ENCODE measurements around the gene FGR. TPM values are rescaled to one million over a fixed set of nuclear protein-coding genes. Genes with fewer than 3 reads are reported as not detected.
"Not testable (repeated sequence)": the region's sequence is repeated elsewhere in the genome, so short reads cannot be mapped to it uniquely, and the experiment has no call there.

The FGR gene
- total RNA-seq, 5 donors from 2014 or later (not counting 1 experiment from before 2014, with no cell fraction given) = 3.2 to 37.3 (median 5.7) TPM

DNA sequence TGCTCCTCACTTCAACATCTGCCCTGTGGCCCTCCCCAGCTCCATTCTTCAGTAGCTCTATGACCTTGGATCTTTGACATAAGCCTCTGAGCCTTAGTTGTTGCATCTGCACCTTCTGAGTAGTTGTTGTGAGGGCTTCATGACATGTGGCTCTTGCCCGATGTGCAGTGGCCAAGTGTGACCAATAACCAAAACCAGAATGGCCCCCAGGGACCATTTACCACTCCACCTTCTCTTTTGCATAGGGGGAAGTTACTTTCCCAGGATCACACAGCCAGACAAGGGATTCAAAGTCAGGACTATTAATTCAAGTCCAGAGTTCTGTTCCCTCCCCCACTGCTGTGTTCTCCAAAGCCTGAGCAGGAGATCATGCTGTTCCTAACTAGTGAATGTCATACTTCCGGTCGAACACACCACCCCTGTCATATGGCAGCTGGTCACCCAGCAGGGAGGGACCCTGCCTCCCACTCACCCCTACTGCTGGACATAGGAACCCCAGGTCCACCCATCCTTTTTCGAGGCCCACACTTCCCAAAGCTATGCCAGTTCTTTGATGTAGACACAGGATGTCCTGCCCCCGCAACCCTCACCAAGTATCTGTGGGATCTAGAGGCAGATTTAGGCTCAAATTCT is 4.0 kb downstream of the FGR start:
- ChIA-PET POLR2A (interaction anchor here in 1 of 2 donors (0.5 kb wide), 1 partner anchor 98 kb away, joined by 10 read pairs; no protein-coding TSS in a partner anchor), CTCF (no interaction called here)
- Mint-ChIP-seq H3K4me3 (peak overlapping the region in 1 of 3 donors; percentile 76), H3K36me3 (no peaks in the 10 kb centered on the region), H3K27ac (peak overlapping the region; percentile 75 to 77), H3K4me1 (peaks cover 63 to 69% (median 64%) of the 10 kb centered on the region in 3 donors), H3K9me3 (no peaks in the 10 kb centered on the region), H3K27me3 (no peaks in the 10 kb centered on the region)
- H3K36me3 ChIP-seq (ENCODE audit: control insufficient read depth in 2 of 2, extremely low read depth in 1 of 2, insufficient read depth in 1 of 2, low read length in 1 of 2) = no peaks in the 10 kb centered on the region
- ATAC-seq (replicated peaks in 1 of 4) (no peak), DNase-seq (no peak)
- 57% methylated on average over 4 of the region's 5 CpGs for WGBS (ENCODE audit: insufficient coverage)
- H3K27ac ChIP-seq (ENCODE audit: low read length) = peak overlapping the region; percentile 35
- no peaks in the 10 kb centered on the region for H3K9me3 ChIP-seq
- H3K4me1 ChIP-seq (ENCODE audit: control insufficient read depth in 1 of 2, extremely low read depth in 1 of 2, insufficient read depth in 2 of 2, low read length in 2 of 2) = peaks cover 34 to 87% of the 10 kb centered on the region in 2 experiments
- H3K4me3 ChIP-seq (ENCODE audit: control insufficient read depth in 1 of 2, extremely low read depth in 1 of 2, low read length in 1 of 2) = no peak overlapping the region
- no peaks in the 10 kb centered on the region for H3K27me3 ChIP-seq (replicated peaks in 1 of 2; ENCODE audit: control insufficient read depth in 2 of 2, extremely low read depth in 1 of 2, insufficient read depth in 2 of 2, low read length in 1 of 2)

DNA sequence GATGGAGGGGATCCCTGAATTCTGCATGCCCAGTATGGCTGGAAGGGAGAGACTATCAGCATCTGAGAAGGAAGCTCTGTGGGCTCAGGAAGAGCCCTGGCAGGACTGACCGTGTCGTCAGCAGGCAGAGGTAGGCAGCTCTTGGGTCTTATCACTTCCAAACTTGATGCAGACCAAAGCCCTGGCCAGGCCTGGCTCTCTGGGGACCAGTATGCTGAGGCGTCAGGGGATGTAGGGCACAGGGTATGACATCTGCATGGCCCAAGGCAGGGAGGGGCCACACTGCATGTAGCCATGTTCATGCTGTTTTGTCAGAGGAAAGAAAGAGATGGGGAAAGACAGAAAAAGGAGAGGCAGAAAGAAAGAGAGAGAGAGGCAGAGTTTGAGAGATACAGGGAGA is 6.3 kb downstream of the FGR start:
- Mint-ChIP-seq H3K9me3 (no peaks in the 10 kb centered on the region), H3K27me3 (no peaks in the 10 kb centered on the region), H3K4me1 (peaks cover 51 to 59% (median 55%) of the 10 kb centered on the region in 3 donors), H3K4me3 (no peak overlapping the region), H3K27ac (peak overlapping the region; percentile 42 to 71), H3K36me3 (no peaks in the 10 kb centered on the region)
- ChIA-PET CTCF (interaction anchor here (0.6 to 1.4 kb wide), 4 partner anchors 32 to 332 kb away, joined by 3 to 4 read pairs (median 3); no protein-coding TSS in a partner anchor), POLR2A (interaction anchor here in 1 of 2 donors (0.5 kb wide), 1 partner anchor 1167 kb away, joined by 6 read pairs; no protein-coding TSS in a partner anchor)
- ATAC-seq (replicated peaks in 1 of 4) (no peak), DNase-seq (no peak)
- Histone ChIP-seq H3K4me1 (ENCODE audit: control insufficient read depth in 1 of 2, extremely low read depth in 1 of 2, insufficient read depth in 2 of 2, low read length in 2 of 2) (peaks cover 44 to 87% of the 10 kb centered on the region in 2 experiments), H3K4me3 (ENCODE audit: control insufficient read depth in 1 of 2, extremely low read depth in 1 of 2, low read length in 1 of 2) (no peak overlapping the region), H3K27ac (ENCODE audit: low read length) (no peak overlapping the region), H3K36me3 (ENCODE audit: control insufficient read depth in 2 of 2, extremely low read depth in 1 of 2, insufficient read depth in 1 of 2, low read length in 1 of 2) (peaks cover 0 to 4% of the 10 kb centered on the region in 2 donors), H3K9me3 (no peaks in the 10 kb centered on the region), H3K27me3 (replicated peaks in 1 of 2; ENCODE audit: control insufficient read depth in 2 of 2, extremely low read depth in 1 of 2, insufficient read depth in 2 of 2, low read length in 1 of 2) (no peaks in the 10 kb centered on the region)
- WGBS (ENCODE audit: insufficient coverage) = 100% methylated on average over 3 of the region's 3 CpGs

DNA sequence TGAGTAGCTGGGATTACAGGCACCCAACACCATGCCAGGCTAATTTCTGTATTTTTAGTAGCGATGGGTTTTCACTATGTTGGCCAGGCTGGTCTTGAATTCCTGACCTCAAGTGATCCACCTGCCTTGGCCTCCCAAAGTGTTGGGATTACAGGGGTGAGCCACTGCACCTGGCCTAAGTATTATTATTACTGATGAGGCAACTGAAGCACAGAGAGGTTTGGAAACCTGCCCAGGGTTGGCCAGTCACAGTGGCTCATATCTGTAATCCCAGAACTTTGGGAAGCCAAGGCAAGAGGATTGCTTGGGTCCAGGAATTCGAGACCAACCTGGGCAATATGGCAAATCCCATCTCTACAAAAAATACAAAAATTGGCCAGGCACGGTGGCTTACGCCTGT is 7.3 kb downstream of the FGR start:
- peaks cover 45 to 49% (median 47%) of the 10 kb centered on the region in 3 donors for H3K4me1 Mint-ChIP-seq

DNA sequence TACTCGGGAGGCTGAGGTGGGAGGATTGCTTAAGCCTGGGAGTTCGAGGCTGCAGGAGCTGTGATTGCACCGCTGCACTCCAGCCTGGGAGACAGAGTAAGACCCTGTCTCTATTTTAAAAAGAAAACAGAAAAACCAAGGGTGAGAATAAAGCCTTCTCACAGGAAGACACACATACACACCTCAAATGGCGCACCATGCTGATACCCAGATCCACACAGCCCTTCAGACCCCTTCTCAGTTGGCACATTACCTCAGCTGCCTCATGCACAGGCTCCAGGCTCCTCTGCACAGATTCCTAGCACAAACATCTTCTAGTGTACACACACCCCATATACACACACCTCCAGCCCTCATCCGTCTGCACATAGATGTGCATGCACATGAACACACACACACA is 7.9 kb downstream of the FGR start:
- no peak for DNase-seq
- Histone ChIP-seq H3K4me3 (ENCODE audit: control insufficient read depth in 1 of 2, extremely low read depth in 1 of 2, low read length in 1 of 2) (no peak overlapping the region), H3K36me3 (ENCODE audit: control insufficient read depth in 2 of 2, extremely low read depth in 1 of 2, insufficient read depth in 1 of 2, low read length in 1 of 2) (peaks cover 0 to 4% of the 10 kb centered on the region in 2 donors), H3K4me1 (ENCODE audit: control insufficient read depth in 1 of 2, extremely low read depth in 1 of 2, insufficient read depth in 2 of 2, low read length in 2 of 2) (peaks cover 39 to 82% of the 10 kb centered on the region in 2 experiments), H3K9me3 (no peaks in the 10 kb centered on the region), H3K27me3 (replicated peaks in 1 of 2; ENCODE audit: control insufficient read depth in 2 of 2, extremely low read depth in 1 of 2, insufficient read depth in 2 of 2, low read length in 1 of 2) (no peaks in the 10 kb centered on the region), H3K27ac (ENCODE audit: low read length) (peak overlapping the region; percentile 48)
- Mint-ChIP-seq H3K4me1 (peaks cover 39 to 44% (median 40%) of the 10 kb centered on the region in 3 donors), H3K27me3 (no peaks in the 10 kb centered on the region), H3K9me3 (no peaks in the 10 kb centered on the region), H3K27ac (peak overlapping the region; percentile 40 to 82), H3K4me3 (no peak overlapping the region), H3K36me3 (no peaks in the 10 kb centered on the region)
- WGBS (ENCODE audit: insufficient coverage) = 73% methylated on average over 2 of the region's 5 CpGs
- CTCF ChIA-PET = interaction anchor here in 1 of 2 donors (0.6 kb wide), 1 partner anchor 35 kb away, joined by 3 read pairs; no protein-coding TSS in a partner anchor
- peak in 1 of 4 experiments; percentile 27 for ATAC-seq (replicated peaks in 1 of 4)
- POLR2A ChIA-PET = no interaction called here

More for the DNA sequence above, 7.3 kb downstream of the FGR start:
- H3K36me3 Mint-ChIP-seq; H3K27me3 ChIP-seq (replicated peaks in 1 of 2; ENCODE audit: control insufficient read depth in 2 of 2, extremely low read depth in 1 of 2, insufficient read depth in 2 of 2, low read length in 1 of 2); ATAC-seq (replicated peaks in 1 of 4); H3K36me3 ChIP-seq (ENCODE audit: control insufficient read depth in 2 of 2, extremely low read depth in 1 of 2, insufficient read depth in 1 of 2, low read length in 1 of 2); H3K27ac ChIP-seq (ENCODE audit: low read length); POLR2A ChIA-PET; CTCF ChIA-PET; DNase-seq; H3K4me3 ChIP-seq (ENCODE audit: control insufficient read depth in 1 of 2, extremely low read depth in 1 of 2, low read length in 1 of 2); H3K4me3 Mint-ChIP-seq; H3K27me3 Mint-ChIP-seq; H3K9me3 Mint-ChIP-seq; H3K27ac Mint-ChIP-seq; H3K9me3 ChIP-seq: not testable (repeated sequence)
- peaks cover 45 to 87% of the 10 kb centered on the region in 2 experiments for H3K4me1 ChIP-seq (ENCODE audit: control insufficient read depth in 1 of 2, extremely low read depth in 1 of 2, insufficient read depth in 2 of 2, low read length in 2 of 2)
- WGBS (ENCODE audit: insufficient coverage) = 83% methylated on average over 2 of the region's 4 CpGs

DNA sequence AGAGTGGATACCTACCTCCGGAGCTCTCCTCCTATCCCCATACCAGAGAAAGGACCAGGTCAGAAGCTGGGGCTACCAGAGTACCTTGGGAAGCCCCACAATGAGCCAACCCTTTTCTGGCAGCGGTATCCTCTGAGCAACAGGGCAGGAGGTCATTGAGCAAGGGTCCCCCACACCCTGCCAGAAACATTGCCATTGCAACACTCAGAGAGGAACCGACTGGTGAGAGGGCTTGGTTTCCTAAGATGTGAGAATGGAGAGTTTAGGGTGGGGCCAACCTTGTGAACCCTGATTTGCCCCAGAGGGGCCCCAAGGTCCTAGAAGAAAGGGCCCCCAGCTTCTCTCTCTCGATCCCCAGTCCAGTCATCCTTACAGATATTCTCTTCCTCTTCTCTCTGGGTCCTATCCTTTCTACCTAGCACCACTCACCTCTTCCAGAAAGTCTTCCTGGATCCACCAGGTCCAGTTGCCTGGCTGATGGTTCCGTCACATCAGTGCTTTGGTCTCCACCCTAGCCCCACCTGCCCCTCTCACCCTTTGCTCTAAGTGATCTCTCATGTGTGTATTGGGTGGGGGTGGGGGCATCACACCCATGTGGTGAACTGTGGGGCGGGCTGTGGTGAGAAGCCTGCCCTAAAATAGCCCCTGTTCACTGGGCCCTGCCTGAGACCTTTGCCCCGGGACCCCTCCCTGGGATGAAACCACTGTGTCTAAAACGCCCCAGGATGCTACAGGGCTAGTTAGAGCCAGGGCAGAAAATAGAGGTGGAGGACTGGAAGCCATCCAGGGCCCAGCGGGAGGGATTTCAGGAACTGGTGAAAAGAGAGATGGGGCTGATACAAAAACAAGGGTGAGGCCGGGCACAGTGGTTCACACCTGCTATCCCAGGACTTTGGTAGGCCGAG is 8.7 kb downstream of the FGR start:
- Mint-ChIP-seq H3K27ac (peak overlapping the region; percentile 82), H3K36me3 (no peaks in the 10 kb centered on the region), H3K4me1 (peaks cover 32 to 37% (median 32%) of the 10 kb centered on the region in 3 donors), H3K9me3 (no peaks in the 10 kb centered on the region), H3K27me3 (no peaks in the 10 kb centered on the region), H3K4me3 (peak overlapping the region in 1 of 3 donors; percentile 49)
- peak overlapping the region in 1 of 2 donors; percentile 50 for H3K4me3 ChIP-seq (ENCODE audit: control insufficient read depth in 1 of 2, extremely low read depth in 1 of 2, low read length in 1 of 2)
- 80% methylated on average over 8 of the region's 11 CpGs for WGBS (ENCODE audit: insufficient coverage)
- peak overlapping the region; percentile 48 for H3K27ac ChIP-seq (ENCODE audit: low read length)
- peaks cover 0 to 4% of the 10 kb centered on the region in 2 donors for H3K36me3 ChIP-seq (ENCODE audit: control insufficient read depth in 2 of 2, extremely low read depth in 1 of 2, insufficient read depth in 1 of 2, low read length in 1 of 2)
- DNase-seq (peak in 3 of 35 experiments; percentile 23 to 44 (median 33)), ATAC-seq (replicated peaks in 1 of 4) (peak in 1 of 4 experiments; percentile 38)
- ChIA-PET CTCF (interaction anchor here in 1 of 2 donors (0.6 kb wide), 1 partner anchor 35 kb away, joined by 3 read pairs; no protein-coding TSS in a partner anchor), POLR2A (no interaction called here)
- no peaks in the 10 kb centered on the region for H3K27me3 ChIP-seq (replicated peaks in 1 of 2; ENCODE audit: control insufficient read depth in 2 of 2, extremely low read depth in 1 of 2, insufficient read depth in 2 of 2, low read length in 1 of 2)
- peaks cover 32 to 82% of the 10 kb centered on the region in 2 experiments for H3K4me1 ChIP-seq (ENCODE audit: control insufficient read depth in 1 of 2, extremely low read depth in 1 of 2, insufficient read depth in 2 of 2, low read length in 2 of 2)
- H3K9me3 ChIP-seq = no peaks in the 10 kb centered on the region

Data from T-cell (primary cell).